Stimulated activated CD4-positive, alpha-beta T cell treated with anti-CD3 and anti-CD28 coated beads, Interleukin-4, amount 100 ng/mL, for 4 hours (primary cell): Measurements from ENCODE around the gene ALG12.
"Not testable (repeated sequence)": the region's sequence is repeated elsewhere in the genome, so short reads cannot be mapped to it uniquely, and the experiment has no call there.

Experiments
- DNase-seq, 2 experiments: peaks; one replicate each; pipeline ENCODE4 v3.0.0-alpha.2; 2020

Gene ALG12

GRCh38 chr22:49865156-49865555 is 53.1 kb downstream of the ALG12 start:
- DNase-seq, result no peak

- DNase-seq, result no peak
Observed at GRCh38 chr22:49863931-49864330, 54.3 kb downstream of the ALG12 start.

GRCh38 chr22:49862496-49862776 is 55.8 kb downstream of the ALG12 start:
- no peak for DNase-seq

- no peak for DNase-seq
Observed at GRCh38 chr22:49861642-49862495, 56.4 kb downstream of the ALG12 start.

- no peak for DNase-seq
Observed at GRCh38 chr22:49858827-49859226, 59.4 kb downstream of the ALG12 start.

GRCh38 chr22:49856766-49857618 is 61.2 kb downstream of the ALG12 start:
- DNase-seq, result no peak

- no peak for DNase-seq
Observed at GRCh38 chr22:49856343-49856742, 61.9 kb downstream of the ALG12 start.

- no peak for DNase-seq
Observed at GRCh38 chr22:49855251-49855911, 62.9 kb downstream of the ALG12 start.

- DNase-seq, result no peak
Observed at GRCh38 chr22:49853981-49854831, 64.0 kb downstream of the ALG12 start.

- DNase-seq, result peak; percentile 96 to 99
Observed at GRCh38 chr22:49852898-49853894, 65.0 kb downstream of the ALG12 start, which contains the start of gene ZBED4. TSS of gene ZBED4 (plus strand) at chr22:49853844. CDS start at chr22:49883663, 29,819 bp downstream.

GRCh38 chr22:49852568-49852897 is 65.7 kb downstream of the ALG12 start:
- DNase-seq, result not testable (repeated sequence)

GRCh38 chr22:49850959-49851802 is 67.1 kb downstream of the ALG12 start:
- DNase-seq, result no peak
